COR-L47 (cell line): ENCODE data around the gene TPD52L2.
"Not testable (repeated sequence)": the region's sequence is repeated elsewhere in the genome, so short reads cannot be mapped to it uniquely, and the experiment has no call there.

ENCODE experiments used
- DNase-seq: peaks from one replicate; lab custom pipeline; 2025; lab: John Stamatoyannopoulos, UW

Gene TPD52L2

GRCh38 chr20:63895952-63896263, 30.8 kb downstream of the TPD52L2 start:
- no peak for DNase-seq

- peak; percentile 68 for DNase-seq
Observed at GRCh38 chr20:63896264-63897105, 31.4 kb downstream of the TPD52L2 start.

GRCh38 chr20:63897978-63898561, 33.0 kb downstream of the TPD52L2 start:
- no peak for DNase-seq

DNA sequence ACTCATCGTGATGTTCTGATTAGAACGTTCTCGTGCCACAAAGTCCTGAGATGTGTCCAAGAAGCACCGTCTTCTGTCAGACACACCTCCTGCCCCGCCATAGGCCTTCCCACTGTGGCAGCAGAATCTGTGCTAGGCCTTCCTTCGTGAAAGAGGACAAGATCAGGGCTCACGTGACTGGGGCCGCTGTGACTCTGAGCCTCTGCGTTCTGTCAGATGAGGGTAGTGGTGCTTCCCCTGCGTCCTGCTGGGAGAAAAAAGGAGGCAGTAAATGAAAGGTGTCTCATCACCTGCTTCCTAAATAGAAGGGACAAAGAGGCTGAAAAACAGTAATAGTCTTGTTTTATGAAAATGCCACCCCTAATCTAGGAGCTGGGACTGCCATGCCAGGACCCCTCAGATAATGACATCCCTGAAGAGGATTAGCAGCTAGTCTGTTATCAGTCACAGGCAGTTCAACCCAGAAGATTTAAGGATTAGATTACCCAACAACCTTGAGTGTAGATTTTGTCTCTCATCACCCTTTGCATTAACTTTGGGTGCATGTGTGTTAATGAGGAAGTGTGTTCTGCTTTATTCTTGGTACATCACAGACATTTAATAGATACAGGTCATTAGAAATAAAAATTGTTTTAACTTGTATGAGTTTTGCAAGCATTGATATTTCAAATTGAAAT, 34.0 kb downstream of the TPD52L2 start:
- DNase-seq, result no peak

GRCh38 chr20:63900413-63900812, 35.3 kb downstream of the TPD52L2 start:
- no peak for DNase-seq

DNA sequence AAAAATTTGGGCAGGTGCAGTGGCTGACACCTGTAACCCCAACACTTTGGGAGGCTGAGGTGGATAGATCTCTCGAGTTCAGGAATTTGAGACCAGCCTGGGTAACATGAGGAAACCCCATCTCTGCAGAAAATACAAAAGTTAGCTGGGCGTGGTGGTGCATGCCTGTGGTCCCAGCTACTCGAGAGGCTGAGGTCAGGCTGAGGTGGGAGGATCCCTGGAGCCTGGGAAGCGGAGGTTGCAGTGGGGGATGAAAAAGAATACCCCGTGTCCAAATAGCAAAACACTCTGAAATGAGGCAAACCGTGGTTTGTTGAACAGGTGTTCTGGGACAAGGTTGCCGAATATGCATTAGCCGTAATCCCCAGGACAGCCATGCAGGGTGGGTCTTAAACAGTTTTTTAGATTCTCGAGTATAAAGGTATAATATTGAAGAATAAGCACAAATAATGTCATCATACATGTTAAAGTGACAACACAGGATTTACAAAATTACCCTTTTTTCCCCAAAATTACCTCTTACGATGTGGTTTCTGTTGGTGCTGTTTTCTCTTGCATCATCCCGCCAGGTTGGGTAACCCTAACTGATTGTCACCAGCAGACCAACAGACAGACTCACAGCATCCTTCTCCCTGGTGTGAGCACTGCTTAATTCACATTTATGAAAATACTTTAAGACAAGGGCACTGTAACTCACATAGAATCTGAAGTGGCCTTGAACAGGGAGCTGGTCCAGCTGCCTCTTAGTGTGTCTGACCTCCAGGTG, 38.9 kb downstream of the TPD52L2 start:
- no peak for DNase-seq

DNA sequence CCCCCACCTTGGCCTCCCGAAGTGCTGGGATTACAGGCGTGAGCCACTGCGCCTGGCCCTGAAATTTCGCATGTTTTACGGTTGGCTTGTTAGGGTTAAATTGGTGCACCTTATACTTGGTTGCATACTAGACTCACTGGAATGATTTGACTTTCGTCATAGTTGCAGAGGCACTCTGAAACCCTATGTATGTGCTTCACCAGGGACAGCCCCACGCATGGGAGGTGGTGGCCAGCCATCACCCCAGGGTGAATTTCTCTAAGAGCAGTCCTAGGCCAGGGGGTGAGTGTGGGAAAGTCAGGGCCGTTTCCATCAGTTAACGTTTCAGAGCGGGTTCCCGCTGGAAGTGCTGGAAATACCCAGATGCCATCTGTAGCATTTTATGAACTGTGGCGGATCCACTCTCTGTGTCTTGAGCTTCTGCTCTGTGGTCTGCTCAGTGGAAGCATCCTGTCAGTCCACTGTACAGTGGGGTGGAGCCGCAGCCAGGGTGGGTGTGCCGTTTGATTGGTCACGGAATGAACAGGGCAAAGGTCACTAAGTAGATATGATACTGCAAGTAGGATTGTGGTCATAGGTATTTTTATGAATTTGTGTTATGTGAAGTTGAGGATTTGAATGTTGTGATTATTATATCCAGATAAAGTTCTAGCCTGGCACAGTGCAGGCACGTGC, 43.1 kb downstream of the TPD52L2 start:
- no peak for DNase-seq

DNA sequence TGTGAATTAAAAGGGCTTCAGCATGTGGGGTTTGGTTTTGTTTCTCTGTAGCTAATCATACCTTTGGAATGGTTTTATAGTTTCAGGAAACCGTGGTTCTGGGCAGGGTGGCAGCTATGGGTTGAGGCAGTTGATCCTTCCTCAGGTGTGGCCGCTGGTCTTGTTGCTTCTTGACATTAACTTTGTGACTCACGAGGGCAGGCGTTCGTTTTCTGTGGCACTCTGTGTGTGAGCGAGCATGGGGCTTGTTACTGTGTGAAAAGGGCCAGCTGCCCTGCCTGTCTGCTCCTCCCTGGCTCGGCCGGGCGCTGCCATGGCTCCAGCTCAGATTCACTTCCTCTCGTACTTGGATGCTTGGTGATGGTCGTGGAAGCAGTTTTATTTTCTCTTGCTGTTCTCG, 46.1 kb downstream of the TPD52L2 start:
- DNase-seq, result no peak

GRCh38 chr20:63913768-63914167, 48.7 kb downstream of the TPD52L2 start:
- DNase-seq, result no peak

DNA sequence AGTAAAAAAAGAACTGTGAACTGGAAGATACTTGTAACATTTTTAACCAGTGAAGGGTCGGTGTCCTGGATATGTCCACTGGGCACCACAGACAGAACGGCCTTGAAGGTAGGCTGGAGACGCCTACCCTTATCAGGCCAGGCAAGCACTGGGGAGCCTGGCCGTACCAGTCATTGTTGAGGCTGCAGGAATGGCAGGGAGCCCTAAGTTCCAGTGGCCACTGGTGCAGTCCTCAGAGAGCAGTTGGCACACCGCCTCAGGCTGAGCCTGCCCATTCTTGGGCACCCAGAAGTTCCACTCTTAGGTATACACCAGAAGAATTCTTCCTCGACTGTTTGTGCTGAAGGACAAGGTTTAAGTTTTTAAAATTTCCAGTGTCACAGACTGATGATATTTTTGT, 50.4 kb downstream of the TPD52L2 start:
- DNase-seq, result no peak

DNA sequence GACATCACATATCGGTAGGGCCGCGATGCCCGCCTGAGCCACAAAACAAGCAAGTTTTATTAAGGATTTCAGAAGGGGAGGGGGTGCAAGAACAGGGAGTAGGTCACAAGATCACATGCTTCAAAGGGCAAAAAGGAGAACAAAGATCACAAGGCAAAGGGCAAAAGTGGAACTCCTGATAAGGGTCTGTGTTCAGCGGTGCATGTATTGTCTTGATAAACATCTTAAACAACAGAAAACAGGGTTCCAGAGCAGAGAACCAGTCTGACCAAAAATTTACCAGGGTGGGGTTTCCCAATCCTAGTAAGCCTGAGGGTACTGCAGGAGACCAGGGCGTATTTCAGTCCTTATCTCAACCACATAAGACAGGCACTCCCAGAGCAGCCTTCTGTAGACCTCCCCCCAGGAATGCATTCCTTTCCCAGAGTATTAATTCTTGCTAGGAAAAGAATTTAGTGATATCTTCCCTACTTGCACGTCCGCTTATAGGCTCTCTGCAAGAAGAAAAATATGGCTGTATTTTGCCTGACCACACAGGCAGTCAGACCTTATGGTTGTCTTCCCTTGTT, 51.4 kb downstream of the TPD52L2 start:
- DNase-seq, result not testable (repeated sequence)

- no peak for DNase-seq
Observed at GRCh38 chr20:63917811-63918210, 52.7 kb downstream of the TPD52L2 start.

- no peak for DNase-seq
Observed at GRCh38 chr20:63919130-63919529, 54.1 kb downstream of the TPD52L2 start.

- no peak for DNase-seq
Observed at GRCh38 chr20:63920226-63920625, 55.2 kb downstream of the TPD52L2 start.

- DNase-seq, result no peak
Observed at GRCh38 chr20:63923651-63924050, 58.6 kb downstream of the TPD52L2 start.

- no peak for DNase-seq
Observed at GRCh38 chr20:63924241-63924640, 59.2 kb downstream of the TPD52L2 start.

GRCh38 chr20:63926298-63926697, 61.2 kb downstream of the TPD52L2 start:
- no peak for DNase-seq

GRCh38 chr20:63929071-63929470, 64.0 kb downstream of the TPD52L2 start:
- no peak for DNase-seq

- DNase-seq, result not testable (repeated sequence)
Observed at GRCh38 chr20:63929473-63929883, 64.4 kb downstream of the TPD52L2 start.

DNA sequence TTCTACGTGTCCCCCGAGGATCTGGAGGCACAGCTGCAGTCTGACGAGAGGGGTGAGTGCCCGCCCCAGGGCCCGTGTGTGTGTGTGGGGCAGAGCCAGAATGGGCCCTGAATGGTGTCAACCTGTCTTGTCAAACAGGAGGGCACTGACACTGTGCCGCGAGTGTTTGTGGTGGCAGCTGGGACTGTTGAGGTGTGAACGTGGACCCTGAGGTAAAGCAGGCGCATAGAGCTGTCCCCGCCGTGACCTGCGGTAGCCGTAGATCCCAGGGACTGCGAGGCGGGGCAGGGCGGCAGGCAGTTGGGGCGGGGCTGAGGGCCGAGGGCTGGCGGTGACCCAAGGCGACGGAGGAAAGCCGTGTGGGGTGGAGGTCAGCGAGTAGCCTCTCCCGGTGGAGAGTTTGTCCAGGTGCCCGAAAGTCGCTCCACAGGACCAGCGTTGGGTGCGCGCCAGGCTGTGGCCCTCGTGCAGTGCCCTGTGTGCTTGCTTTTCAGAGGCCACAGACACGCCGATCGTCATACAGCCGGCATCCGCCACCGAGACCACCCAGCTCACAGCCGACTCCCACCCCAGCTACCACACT, 66.0 kb downstream of the TPD52L2 start:
- no peak for DNase-seq

- DNase-seq, result no peak
Observed at GRCh38 chr20:63931735-63932134, 66.7 kb downstream of the TPD52L2 start.
